Ishikawa (cell line): ENCODE measurements around the gene ANKRD33.

Experiments used
- CEBPB ChIP-seq: IDR thresholded peaks from 2 replicates; pipeline ENCODE4 v1.6.1; 2012
- EGR1 ChIP-seq: IDR thresholded peaks from 2 replicates; pipeline ENCODE4 v1.6.1; 2012
- EP300 ChIP-seq: IDR thresholded peaks from 2 replicates; pipeline ENCODE4 v1.6.1; 2012; ENCODE audit warnings: borderline replicate concordance
- FOXM1 ChIP-seq: IDR thresholded peaks from 2 replicates; pipeline ENCODE4 v1.6.1; 2012; ENCODE audit warnings: low read depth, borderline replicate concordance
- NFIC ChIP-seq: IDR thresholded peaks from 2 replicates; pipeline ENCODE4 v1.6.1; 2012
- RAD21 ChIP-seq: IDR thresholded peaks from 2 replicates; pipeline ENCODE4 v1.6.1; 2012; ENCODE audit warnings: low read depth
- REST ChIP-seq: IDR thresholded peaks from 2 replicates; pipeline ENCODE4 v1.6.1; 2012; ENCODE audit warnings: low read depth, mild to moderate bottlenecking
- TAF1 ChIP-seq: IDR thresholded peaks from 2 replicates; pipeline ENCODE4 v1.6.1; 2012; ENCODE audit warnings: low read depth, mild to moderate bottlenecking
- TCF12 ChIP-seq: IDR thresholded peaks from 2 replicates; pipeline ENCODE4 v1.6.1; 2012; ENCODE audit warnings: low read depth
- TEAD4 ChIP-seq: IDR thresholded peaks from 2 replicates; pipeline ENCODE4 v1.6.1; 2012
- YY1 ChIP-seq: IDR thresholded peaks from 2 replicates; pipeline ENCODE4 v1.6.1; 2012; ENCODE audit warnings: low read depth
- ZBTB7A ChIP-seq: IDR thresholded peaks from 2 replicates; pipeline ENCODE4 v1.6.1; 2012; ENCODE audit warnings: low read depth
- TF ChIP-seq, protein P1 (sequence below): IDR thresholded peaks from 2 replicates; pipeline ENCODE4 v1.6.1; 2012

- TF ChIP-seq NFIC (no peak), CEBPB (no peak), EP300 (no peak), RAD21 (no peak), FOXM1 (no peak), REST (no peak), TCF12 (no peak), TAF1 (no peak), YY1 (no peak), TEAD4 (no peak), EGR1 (no peak), ZBTB7A (no peak)
- TF ChIP-seq, protein P1, sequence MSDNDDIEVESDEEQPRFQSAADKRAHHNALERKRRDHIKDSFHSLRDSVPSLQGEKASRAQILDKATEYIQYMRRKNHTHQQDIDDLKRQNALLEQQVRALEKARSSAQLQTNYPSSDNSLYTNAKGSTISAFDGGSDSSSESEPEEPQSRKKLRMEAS: no peak
These were observed 37.6 kb upstream of the ANKRD33 start for GRCh38 chr12:51850081-51850964.
